NCI-H2081 (cell line): ENCODE results near the gene SRCIN1.
"Not testable (repeated sequence)": the region's sequence is repeated elsewhere in the genome, so short reads cannot be mapped to it uniquely, and the experiment has no call there.

Experiments
- DNase-seq, 2 experiments: peaks; one replicate each; lab custom pipeline; 2025; lab: John Stamatoyannopoulos, UW

Gene SRCIN1

DNA sequence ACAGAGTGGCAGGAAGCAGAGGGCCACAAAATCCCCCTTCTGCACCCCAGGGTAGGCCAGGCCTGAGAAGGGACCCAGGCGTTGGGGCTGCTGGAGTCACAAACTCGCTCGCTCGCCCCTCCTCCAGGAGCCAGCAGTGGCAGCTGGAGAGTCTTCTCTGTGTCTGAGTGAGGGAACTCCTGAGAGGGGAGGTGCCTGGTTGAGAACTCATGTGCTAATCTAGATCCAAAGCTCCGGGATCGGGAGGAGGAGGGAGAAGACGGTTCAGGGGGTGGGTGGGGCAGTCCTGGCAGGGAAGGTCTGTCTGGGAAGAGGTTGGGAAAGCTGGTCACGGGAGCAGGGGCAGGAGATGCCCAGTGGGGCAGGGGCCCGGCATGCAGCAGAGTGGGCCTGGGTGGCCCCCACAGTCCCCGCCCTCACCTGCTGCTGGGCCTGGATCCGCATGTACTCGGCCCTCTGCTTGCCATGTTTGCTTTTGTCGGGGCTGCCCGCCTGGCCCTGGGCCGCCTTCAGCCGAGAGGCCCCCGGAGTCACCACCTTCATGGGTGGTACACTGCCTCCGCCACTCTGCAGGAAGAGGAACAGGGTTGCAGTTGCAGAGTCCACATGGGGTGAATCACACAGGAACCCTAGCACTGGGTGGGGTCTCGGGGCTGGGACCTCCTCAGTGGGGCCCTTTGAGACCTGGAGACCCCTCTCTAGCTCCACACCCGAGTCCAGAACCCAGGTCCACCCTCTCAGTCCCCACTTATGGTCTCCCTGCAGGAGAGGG lies 62.2 kb downstream of the SRCIN1 start:
- no peak for DNase-seq

DNA sequence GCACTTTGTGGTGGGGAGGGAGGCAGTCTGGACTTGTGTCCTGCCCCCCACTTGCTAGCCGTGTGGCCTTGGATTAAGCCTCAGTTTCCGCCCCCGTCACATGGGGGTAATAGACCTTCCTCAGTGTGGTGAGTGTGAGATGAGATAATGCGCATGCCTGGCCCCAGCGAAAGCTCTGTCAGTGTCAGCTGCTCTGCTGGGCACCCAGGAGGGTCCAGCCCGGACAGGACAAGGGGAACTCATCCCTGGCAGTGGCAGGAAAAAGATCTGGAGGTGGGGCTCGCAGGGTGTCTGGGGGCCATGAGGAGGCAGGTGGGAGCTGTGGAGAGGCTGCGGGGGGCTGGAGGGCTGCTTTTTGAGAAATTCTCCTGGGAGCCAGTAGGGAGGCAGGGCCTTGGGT lies 63.5 kb downstream of the SRCIN1 start:
- DNase-seq = no peak

DNA sequence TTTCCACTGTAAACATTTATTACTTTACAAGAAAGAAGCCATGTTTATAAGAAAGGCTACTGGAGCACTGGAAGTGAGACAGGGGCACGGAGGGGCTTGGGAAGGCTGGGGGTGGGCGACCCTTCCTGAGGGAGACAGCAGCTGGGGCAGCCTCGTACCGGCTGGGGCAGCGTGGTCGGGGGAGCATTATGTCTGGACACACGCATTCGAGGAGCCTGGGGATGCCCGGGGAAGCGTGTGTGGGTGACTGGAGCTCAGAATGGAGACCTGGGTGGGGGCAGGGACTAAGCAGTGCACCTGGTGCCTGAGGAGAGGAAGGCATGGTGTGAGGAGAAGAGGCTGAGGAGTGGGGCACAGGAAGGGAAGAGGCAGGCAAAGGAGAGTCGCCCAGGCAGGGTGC lies 64.5 kb downstream of the SRCIN1 start:
- no peak for DNase-seq

DNA sequence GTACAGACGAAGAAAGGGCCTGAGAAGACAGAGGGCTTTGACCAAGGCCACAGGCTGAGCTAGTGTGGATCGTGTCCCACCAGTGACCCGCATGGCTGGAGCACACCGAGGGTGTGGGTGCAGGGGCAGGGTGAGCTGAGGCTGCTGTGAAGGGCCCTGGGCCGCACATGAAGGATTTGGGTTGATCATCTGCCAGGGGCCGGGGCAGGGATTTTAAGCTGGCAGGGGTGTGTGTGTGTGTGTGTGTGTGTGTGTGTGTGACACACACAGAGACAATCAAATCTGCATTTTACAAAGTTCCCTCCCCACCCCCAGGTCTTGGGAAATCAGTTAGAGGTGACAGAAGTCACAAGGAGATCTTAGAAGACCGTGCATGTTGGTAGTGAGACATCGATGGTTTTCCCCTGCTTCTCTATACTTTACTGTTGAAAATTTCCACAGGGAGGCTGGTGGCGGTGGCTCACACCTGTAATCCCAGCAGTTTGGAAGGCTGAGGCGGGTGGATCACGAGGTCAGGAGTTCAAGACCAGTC lies 65.2 kb downstream of the SRCIN1 start:
- no peak for DNase-seq

DNA sequence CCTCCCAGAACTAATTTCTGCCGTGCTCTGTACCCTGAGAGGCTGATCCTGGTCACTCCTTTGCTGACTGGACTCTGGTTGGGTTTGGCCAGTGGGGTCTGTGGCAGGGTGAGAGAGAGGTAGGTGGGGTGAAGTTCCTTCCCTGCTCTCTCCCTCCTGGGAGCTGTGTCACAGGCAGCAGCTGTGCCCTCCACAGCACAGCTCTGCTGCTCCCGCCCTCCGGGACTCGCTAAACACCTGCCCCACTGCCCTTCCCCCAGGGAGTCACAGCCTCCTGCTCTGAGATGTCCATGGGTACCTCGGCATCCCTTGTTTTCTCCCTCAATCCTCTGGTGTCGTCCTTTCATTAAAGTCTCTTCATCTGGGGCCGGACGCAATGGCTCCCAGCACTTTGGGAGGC lies 66.4 kb downstream of the SRCIN1 start:
- DNase-seq = peak; percentile 87 to 91

DNA sequence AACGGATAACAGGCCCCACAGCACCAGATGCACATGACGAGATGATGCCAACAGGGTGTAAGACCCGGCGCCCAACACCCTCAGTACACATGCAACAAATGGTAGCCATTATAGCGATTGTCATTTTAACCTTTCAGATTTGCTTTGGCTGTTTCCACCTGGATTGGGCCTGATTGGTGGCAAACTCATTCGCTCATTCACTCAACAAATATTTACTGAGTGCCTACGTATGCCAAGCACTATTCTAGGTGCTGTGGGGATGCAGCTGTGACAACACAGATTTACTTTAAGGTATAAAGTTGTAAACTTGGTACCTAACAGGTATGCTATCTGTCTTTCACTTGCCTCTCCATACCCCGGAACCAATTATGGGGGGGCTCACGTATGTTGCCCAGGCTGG lies 66.8 kb downstream of the SRCIN1 start:
- peak; percentile 93 to 99 for DNase-seq

DNA sequence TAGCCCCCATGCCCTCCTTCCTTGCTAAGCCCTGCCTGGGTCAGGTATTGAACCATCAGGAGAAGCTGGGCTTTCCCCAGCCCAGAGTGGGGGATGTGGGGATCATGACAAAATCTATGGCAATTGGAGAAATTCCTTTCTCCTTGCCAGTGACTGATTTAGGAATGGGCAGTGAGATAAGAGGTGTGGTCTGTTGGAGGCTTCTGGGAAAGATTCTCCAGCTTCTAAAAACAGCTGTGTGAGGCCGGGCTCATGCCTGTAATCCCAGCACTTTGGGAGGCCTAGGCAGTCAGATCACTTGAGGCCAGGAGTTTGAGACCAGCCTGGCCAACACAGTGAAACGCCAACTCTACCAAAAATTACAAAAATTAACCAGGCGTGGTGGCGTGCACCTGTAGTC lies 69.1 kb downstream of the SRCIN1 start:
- no peak for DNase-seq

DNA sequence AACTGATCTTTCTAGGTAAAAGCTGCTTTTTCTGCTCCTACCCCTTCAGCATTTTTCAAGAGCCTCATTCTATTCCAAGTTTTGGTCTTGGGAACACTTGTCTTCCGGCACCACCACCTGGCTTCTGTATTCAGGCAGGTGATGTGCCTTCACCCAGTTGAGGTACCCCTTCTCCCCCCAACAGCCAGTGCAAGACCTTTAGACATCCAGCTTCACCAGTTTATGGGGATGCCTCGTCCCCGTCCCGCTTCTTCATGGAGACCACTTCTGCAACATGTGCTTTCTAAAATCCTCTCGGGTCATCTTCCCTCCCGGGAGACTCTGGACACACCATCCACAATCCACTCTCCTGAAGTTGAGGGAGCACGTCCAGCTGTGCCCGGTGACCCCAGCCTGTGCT lies 69.9 kb downstream of the SRCIN1 start:
- DNase-seq = no peak

DNA sequence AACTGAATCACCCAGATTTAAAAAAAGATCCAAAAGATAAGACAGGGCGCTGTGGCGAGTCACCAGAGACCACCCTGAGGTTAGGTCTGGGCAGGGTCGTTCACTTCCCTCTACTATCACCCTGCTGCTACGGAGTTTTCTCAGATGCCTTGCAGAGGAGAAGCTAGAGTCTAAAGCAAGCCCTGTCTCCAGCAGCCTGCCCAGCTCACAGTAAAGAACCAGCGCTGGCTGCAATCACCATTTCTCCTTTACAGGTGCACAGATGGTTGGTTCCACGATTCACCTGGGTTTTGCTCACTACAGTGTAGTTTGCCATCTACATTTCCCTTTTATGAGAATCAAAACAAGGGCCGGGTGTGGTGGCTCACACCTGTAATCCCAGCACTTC lies 71.3 kb downstream of the SRCIN1 start:
- DNase-seq = no peak

DNA sequence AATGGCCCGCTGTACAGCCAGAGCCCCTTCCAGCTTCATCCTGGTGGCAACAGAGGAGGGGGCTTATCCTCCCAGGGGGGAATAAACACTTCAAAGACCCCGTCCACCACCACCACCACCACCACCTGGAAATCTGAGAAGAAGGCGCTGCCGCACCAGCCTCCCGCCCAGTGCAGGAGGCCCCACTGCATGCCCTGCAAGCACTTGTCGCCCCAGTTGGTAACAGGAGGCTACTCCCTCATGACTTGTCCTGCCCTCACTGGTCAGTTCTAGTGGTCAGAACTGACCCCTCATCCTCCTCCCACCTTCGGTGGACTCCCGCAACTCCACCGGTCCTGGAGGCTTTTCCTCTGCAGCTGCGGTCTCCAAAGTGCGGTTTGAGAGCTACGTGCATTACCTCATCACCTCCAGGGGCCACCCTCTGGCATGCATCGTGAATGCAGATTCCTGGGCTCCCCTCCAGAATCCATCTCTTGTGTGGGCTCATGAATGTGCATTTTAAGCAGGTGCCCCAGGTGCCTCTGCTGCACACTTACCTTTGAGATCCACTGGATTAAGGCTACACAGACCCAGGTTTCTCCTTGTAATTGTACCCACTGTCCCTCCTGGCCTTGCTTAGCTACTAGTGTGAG lies 71.8 kb downstream of the SRCIN1 start:
- peak in 1 of 2 experiments; percentile 25 for DNase-seq

DNA sequence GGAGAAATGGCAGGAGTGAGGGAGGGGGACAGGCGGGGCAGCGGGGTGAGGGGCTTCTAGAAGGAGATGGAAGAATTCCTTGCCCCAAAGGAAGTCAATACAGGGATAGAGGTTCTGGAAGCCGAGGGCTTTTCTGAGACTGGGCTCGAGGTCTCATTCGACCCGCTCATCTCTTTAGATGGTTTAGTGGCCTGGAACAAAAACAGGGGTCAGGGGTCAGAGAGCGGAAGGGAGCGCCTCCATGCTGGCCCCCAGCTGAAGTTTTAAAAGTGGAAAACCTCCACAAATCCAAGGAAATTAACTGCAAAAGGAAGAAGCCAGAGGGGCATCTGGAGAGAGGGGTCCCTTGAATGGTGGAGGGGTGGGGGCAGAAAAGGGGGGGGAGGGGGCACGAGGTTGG lies 72.5 kb downstream of the SRCIN1 start:
- no peak for DNase-seq

DNA sequence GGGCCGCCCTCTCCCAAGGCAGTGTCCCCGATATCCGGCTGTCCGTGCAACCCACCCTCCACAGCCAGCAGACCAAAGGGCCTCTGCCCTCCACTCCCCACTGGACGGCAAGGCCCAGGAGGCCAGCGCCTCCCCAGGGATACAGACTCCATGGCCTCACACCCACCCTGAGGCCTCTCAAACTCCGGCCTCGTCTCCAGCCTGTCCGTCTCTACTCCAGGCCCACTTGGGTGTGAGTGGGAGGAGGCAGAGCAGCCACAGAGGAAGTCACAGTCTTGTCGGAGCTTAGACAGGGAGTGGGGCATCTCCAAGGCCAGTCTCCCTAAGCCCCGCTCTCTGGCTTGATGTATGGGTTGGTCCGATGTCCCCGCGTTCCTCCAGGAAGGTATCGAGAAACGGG lies 73.3 kb downstream of the SRCIN1 start:
- no peak for DNase-seq

DNA sequence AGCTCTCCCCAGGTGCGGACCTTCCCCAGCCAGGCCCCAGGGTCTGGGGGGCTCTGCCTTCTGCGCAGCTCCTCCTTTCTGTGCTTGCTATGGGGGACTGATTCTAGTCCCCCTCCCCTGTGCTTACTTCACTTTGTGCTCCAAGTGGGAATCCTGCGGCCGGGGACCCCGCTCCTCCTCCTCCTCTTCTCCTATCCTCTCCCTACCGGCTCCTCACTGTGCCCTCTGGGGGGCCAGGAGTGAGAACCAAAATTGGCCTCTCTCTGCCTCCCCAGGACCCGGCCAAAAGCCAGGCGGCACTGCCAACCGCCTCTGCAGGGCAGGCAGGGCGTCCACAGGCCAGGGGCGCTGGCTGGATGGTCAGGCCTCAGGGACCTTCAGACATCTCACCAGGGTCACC lies 74.0 kb downstream of the SRCIN1 start:
- DNase-seq = not testable (repeated sequence)

DNA sequence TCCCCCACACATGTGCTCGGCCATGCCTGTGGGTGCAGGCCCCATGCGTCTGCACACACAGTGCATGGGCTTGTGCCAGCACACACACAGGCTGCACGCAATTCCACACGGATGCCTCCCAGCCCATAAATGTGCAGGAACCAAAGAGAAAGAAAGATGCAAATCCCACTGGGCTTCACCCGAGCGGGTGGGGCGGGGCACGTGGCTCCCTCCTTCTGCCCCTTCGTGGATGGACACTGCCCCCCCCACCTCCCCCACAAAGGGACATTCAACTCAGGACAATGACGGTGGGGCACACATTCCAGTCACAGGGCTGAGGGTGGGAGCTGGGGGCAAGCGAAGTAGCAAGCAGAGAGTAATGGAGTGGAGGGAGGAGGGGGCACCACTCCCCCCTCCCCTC lies 74.9 kb downstream of the SRCIN1 start:
- not testable (repeated sequence) for DNase-seq

DNA sequence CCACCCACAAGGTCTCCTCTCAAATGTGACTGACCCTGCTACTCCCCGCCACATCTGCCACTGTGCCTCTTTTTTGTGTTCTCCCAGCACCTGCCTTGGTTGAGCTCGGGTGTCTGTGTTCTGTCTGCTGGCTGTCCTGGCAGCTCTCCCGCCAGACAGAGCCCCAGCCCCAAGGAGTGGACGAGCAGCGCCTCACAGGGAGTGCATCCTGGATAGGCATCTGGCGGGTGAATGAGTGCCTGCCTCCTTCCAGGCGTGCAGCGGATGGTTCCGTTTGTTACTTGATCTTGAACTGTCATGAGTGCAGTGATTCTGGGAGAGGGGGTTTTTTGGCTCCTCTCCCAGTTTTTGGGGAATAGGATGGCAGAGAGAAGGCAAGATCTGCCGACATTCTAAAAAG lies 77.6 kb downstream of the SRCIN1 start:
- peak in 1 of 2 experiments; percentile 51 for DNase-seq

DNA sequence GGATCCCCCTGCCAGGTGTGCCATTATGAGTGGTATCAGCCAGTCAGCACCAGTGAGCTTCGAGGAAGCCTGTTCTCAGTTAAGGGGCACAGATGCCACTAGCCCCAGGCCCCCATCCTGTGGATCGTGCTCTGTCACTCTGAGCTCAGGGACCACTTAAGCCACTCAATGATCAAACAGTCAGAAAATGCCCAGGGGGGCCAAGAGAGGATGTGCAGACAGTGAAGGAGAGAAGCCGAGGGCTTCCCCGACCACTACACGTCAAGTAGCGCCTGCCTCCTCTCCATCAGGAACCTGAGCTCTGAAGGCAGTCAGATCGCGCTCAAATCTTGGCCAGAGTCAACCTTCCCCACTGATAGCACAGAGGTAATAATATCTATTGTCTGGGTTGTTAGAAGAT lies 79.2 kb downstream of the SRCIN1 start:
- not testable (repeated sequence) for DNase-seq

DNA sequence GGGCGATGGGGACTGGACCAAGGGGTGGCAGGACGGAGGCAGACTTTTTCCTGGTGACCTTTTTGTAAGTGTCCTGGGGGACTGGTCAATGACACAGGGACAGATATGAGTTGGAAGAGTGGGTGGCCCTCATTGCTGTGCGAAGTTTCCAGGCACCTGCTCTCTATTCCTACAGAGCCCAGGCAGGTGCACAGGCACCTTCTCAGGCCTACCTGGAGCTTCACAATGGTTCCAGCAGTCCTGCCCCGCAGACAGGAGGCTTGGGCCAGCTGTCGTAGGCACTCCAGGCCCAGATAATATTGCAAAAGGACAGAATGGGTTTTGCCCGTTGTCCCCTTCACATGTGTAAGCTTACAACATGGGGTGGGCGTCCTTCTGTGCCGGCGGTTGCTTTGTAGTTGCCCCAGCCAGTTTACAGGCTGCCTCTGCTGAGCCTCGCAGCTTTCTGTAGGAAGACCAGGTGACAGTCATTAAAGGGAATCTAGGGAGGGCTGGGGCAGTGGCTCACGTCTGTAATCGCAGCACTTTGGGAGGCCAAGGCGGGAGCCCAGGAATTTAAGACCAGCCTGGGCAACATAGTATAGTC lies 93.2 kb downstream of the SRCIN1 start:
- DNase-seq = no peak

DNA sequence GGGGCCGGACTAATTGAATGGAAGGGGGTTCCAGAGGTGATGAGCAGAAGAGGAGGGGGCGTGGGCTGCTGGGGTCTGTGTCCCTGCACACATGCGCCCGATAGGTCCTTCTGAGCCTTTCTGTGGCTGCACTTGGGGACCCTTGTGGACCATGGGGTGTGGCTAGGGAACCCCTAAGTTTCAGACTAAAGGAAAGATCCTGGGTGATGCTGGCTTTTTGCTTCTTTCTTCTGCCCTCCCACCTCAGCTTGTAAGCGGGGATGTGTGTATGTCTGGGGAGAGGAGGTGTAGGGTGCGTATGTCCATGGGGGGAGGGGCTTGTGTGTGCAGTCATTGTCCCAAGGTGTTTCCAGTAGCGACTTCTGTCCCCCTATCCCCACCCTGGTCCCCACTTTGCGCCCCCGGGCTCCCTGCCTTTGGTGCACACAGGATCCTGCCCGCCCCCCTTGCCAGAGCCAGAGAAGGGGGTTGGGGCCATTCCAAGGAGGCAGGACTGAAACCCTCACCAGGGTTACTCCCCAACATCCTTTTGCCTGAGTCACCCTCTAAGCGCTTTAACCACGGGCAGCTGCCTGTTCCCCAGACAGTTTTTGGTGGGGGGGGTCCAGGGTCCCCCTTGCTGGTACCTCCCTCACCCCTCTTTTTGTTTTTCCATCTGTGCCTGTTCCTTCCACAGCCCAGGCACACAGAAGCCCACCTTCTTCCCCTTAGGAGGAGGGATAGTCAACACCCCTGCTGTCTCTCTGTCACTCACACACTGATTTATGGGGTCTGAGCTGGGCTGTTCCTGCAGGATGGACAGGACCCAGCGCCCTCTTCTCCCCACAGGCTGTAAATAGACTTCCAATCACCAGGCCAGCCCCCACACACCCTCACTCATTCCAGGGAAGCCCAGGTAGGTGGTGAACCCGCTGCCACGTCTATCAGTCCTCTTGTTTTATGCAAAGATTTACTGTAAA lies 94.3 kb downstream of the SRCIN1 start:
- DNase-seq = no peak

DNA sequence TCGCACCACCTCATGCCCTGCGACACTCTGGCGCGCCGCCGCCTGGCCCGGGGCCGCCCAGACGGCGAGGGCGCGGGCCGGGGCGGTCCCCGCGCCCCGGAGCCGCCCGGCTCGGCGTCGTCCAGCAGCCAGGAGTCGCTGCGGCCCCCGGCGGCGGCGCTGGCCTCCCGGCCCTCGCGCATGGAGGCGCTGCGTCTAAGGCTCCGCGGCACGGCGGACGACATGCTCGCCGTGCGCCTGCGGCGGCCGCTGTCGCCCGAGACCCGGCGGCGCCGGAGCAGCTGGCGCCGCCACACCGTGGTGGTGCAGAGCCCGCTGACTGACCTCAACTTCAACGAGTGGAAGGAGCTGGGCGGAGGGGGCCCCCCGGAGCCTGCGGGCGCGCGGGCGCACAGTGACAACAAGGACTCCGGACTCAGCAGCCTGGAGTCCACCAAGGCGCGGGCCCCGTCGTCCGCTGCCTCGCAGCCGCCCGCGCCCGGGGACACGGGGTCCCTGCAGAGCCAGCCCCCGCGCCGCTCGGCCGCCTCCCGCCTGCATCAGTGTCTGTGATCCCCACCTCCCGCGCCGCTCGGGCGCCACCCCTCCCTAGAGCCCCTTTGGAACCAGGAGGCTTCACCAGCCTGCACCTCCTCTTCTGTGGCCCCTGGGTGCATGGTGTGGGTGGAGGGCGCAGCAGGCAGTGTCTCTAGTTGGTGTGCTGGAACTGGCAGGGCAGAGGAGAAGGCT lies 95.2 kb downstream of the SRCIN1 start:
- DNase-seq = no peak

DNA sequence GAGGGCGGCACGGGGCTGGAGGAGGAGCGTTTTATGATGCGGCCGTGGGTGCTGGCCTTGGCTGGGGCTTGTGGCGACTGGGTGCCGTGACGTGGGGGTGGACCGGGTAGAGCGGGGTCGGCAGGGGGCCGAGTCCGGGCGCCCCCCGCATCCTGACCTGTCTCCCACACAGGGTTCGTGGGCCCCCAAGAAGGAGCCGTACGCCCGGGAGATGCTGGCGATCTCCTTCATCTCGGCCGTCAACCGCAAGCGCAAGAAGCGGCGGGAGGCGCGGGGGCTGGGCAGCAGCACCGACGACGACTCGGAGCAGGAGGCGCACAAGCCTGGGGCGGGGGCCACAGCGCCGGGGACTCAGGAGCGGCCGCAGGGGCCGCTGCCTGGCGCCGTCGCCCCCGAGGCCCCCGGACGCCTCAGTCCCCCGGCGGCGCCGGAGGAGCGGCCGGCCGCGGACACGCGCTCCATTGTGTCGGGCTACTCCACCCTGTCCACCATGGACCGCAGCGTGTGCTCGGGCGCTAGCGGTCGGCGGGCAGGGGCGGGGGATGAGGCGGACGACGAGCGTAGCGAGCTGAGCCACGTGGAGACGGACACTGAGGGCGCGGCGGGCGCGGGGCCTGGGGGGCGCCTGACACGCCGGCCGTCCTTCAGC lies 95.9 kb downstream of the SRCIN1 start:
- no peak for DNase-seq
